Hepatocyte (in vitro differentiated cells): ENCODE data around the gene ADGRD1. TPM values are rescaled to one million over a fixed set of nuclear protein-coding genes. Genes with fewer than 3 reads are reported as not detected.

Experiments used
- DNase-seq: peaks from one replicate; pipeline ENCODE4 v3.0.0-alpha.2; 2016; ENCODE audit warnings: low spot score
- H2AFZ ChIP-seq: fragments of 200-600 bp; sonication (generic); 2 replicates; pipeline ENCODE4 v1.6.0; 2016; ENCODE audit warnings: antibody characterized with exemption, mild to moderate bottlenecking
- H3K27ac ChIP-seq: fragments of 200-600 bp; sonication (generic); 2 replicates; pipeline ENCODE4 v1.5.1; 2016; ENCODE audit warnings: mild to moderate bottlenecking
- H3K27me3 ChIP-seq: fragments of 200-600 bp; sonication (generic); 2 replicates; pipeline ENCODE4 v1.6.1; 2016
- H3K36me3 ChIP-seq: fragments of 200-600 bp; sonication (generic); replicated peaks from 2 replicates; pipeline ENCODE4 v1.5.1; 2016; ENCODE audit warnings: low read depth; ENCODE audit not compliant: insufficient read depth
- H3K4me1 ChIP-seq: fragments of 200-600 bp; sonication (generic); 2 replicates; pipeline ENCODE4 v1.5.1; 2016; ENCODE audit warnings: mild to moderate bottlenecking, moderate library complexity; ENCODE audit not compliant: insufficient read depth
- H3K4me2 ChIP-seq: fragments of 200-600 bp; sonication (generic); 2 replicates; pipeline ENCODE4 v1.6.0; 2016
- H3K4me3 ChIP-seq: fragments of 200-600 bp; sonication (generic); 2 replicates; pipeline ENCODE4 v1.5.1; 2016; ENCODE audit warnings: mild to moderate bottlenecking
- H3K79me2 ChIP-seq: fragments of 200-600 bp; sonication (generic); 2 replicates; pipeline ENCODE4 v1.6.0; 2017; ENCODE audit warnings: mild to moderate bottlenecking
- H3K9me2 ChIP-seq: fragments of 200-600 bp; sonication (generic); replicated peaks from 2 replicates; pipeline ENCODE4 v1.6.0; 2017; ENCODE audit warnings: mild to moderate bottlenecking; ENCODE audit not compliant: insufficient read depth
- H3K9me3 ChIP-seq: fragments of 200-600 bp; sonication (generic); 2 replicates; pipeline ENCODE4 v1.5.1; 2016; ENCODE audit warnings: low read depth, mild to moderate bottlenecking
- H4K20me1 ChIP-seq: fragments of 200-600 bp; sonication (generic); 2 replicates; pipeline ENCODE4 v1.6.0; 2016; ENCODE audit warnings: mild to moderate bottlenecking; ENCODE audit not compliant: insufficient read depth, poor library complexity, severe bottlenecking
- EZH2 ChIP-seq: fragments of 200-600 bp; sonication (generic); IDR thresholded peaks from 2 replicates; pipeline ENCODE4 v1.6.1; 2016; ENCODE audit warnings: antibody characterized with exemption, mild to moderate bottlenecking, borderline replicate concordance
- EZH2phosphoT487 ChIP-seq: fragments of 200-600 bp; sonication (generic); IDR thresholded peaks from one replicate; pipeline ENCODE4 v1.6.1; 2018; ENCODE audit warnings: antibody characterized with exemption, mild to moderate bottlenecking, low read depth, moderate library complexity; ENCODE audit not compliant: unreplicated experiment, severe bottlenecking
- WGBS: methylation state at CpG from one replicate; pipeline ENCODE4 v1.1.6; 2016; ENCODE audit warnings: low lambda C conversion rate; ENCODE audit errors: missing lambda C conversion rate; 5-methylcytosine and 5-hydroxymethylcytosine counted together
- polyA plus RNA-seq: library from polyadenylated mRNA; unstranded; fragments of >200 nt; fragmentation: Nextera tagmentation; extraction: Ambion mirVana; gene quantifications from 2 replicates; pipeline ENCODE4 v1.2.1, GENCODE V29; 2016
- total RNA-seq: library from RNA; depleted of rRNA; stranded (reverse); fragments of >200 nt; gene quantifications from 2 replicates; pipeline ENCODE4 v1.2.3, GENCODE V29; 2014
- TF ChIP-seq, protein P1 (sequence below): fragments of 200-600 bp; sonication (generic); IDR thresholded peaks from 2 replicates; pipeline ENCODE4 v1.5.1; 2016; ENCODE audit warnings: antibody characterized with exemption, mild to moderate bottlenecking; ENCODE audit not compliant: poor library complexity

ADGRD1 gene
- total and polyA plus RNA-seq, 2 experiments from 2014 or later = 18.1 to 18.5 TPM

DNA sequence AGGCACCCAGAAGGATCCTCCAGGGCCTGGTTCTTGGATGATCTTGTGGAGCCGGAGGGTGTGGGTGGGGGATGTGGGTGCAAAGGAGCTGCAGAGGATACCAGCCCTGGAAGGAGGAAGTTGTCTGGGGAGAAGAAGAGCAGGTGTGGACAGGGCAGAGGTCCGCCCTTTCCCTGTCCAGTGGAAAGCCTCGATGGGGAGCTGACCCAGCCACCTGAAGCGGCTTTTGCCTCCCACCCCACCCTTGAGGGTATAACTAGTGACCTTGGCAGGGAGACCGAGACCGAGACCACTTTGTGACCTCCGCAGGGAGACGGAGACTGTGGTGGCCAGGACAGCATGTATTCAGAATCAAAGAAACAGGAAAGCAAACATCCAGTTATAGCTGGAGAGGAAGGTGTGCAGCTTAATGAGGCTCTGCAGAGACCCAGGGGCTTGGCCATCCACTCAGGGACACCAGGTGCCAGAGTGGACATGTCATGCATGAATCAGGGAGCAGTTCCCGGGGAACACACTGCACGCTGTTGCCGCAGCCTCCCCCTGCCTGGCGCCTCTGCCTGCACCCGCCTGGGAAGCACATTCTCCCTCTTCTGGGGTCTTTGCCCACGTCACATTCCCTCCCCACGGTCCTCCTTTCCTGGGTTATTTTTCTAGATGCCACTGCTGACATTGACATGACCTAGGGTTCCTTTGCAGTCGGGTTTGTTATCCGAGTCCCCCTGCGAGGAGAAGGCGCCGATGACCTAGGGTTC, 87.7 kb downstream of the ADGRD1 start:
- Histone ChIP-seq H3K36me3 (no peaks in the 10 kb centered on the region), H3K4me2 (no peak overlapping the region), H3K27me3 (no peaks in the 10 kb centered on the region), H3K79me2 (no peaks in the 10 kb centered on the region), H3K4me3 (no peak overlapping the region), H3K9me3 (no peaks in the 10 kb centered on the region), H2AFZ (no peak overlapping the region), H3K27ac (no peak overlapping the region), H3K9me2 (no peaks in the 10 kb centered on the region), H4K20me1 (no peaks in the 10 kb centered on the region), H3K4me1 (no peaks in the 10 kb centered on the region)
- 91% methylated on average over 20 of the region's 20 CpGs for WGBS
- no peak for DNase-seq
- TF ChIP-seq EZH2 = no peak
- TF ChIP-seq EZH2phosphoT487 = no peak
- TF ChIP-seq, protein P1, sequence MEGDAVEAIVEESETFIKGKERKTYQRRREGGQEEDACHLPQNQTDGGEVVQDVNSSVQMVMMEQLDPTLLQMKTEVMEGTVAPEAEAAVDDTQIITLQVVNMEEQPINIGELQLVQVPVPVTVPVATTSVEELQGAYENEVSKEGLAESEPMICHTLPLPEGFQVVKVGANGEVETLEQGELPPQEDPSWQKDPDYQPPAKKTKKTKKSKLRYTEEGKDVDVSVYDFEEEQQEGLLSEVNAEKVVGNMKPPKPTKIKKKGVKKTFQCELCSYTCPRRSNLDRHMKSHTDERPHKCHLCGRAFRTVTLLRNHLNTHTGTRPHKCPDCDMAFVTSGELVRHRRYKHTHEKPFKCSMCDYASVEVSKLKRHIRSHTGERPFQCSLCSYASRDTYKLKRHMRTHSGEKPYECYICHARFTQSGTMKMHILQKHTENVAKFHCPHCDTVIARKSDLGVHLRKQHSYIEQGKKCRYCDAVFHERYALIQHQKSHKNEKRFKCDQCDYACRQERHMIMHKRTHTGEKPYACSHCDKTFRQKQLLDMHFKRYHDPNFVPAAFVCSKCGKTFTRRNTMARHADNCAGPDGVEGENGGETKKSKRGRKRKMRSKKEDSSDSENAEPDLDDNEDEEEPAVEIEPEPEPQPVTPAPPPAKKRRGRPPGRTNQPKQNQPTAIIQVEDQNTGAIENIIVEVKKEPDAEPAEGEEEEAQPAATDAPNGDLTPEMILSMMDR = no peak

- no peaks in the 10 kb centered on the region for H3K36me3 ChIP-seq
- no peaks in the 10 kb centered on the region for H4K20me1 ChIP-seq
- H3K27ac ChIP-seq = no peak overlapping the region
- no peaks in the 10 kb centered on the region for H3K9me2 ChIP-seq
- H3K9me3 ChIP-seq = no peaks in the 10 kb centered on the region
- H3K27me3 ChIP-seq = no peaks in the 10 kb centered on the region
- H3K4me3 ChIP-seq = no peak overlapping the region
- no peaks in the 10 kb centered on the region for H3K79me2 ChIP-seq
- 87% methylated on average over 29 of the region's 29 CpGs for WGBS
- no peak overlapping the region for H3K4me2 ChIP-seq
- TF ChIP-seq, protein P1 = no peak
- TF ChIP-seq EZH2 = no peak
- no peak for TF ChIP-seq EZH2phosphoT487
- no peak overlapping the region for H2AFZ ChIP-seq
- no peaks in the 10 kb centered on the region for H3K4me1 ChIP-seq
- no peak for DNase-seq
Observed at GRCh38 chr12:131041968-131042833, 88.5 kb downstream of the ADGRD1 start.

- Histone ChIP-seq H3K79me2 (no peaks in the 10 kb centered on the region), H3K9me2 (no peaks in the 10 kb centered on the region), H3K4me2 (no peak overlapping the region), H4K20me1 (no peaks in the 10 kb centered on the region), H3K4me3 (no peak overlapping the region), H3K36me3 (no peaks in the 10 kb centered on the region), H3K9me3 (no peaks in the 10 kb centered on the region), H3K4me1 (no peaks in the 10 kb centered on the region), H3K27ac (no peak overlapping the region), H3K27me3 (no peaks in the 10 kb centered on the region), H2AFZ (no peak overlapping the region)
- 88% methylated on average over 14 of the region's 14 CpGs for WGBS
- DNase-seq = no peak
- TF ChIP-seq, protein P1 = no peak
- TF ChIP-seq EZH2 = no peak
- TF ChIP-seq EZH2phosphoT487 = no peak
Observed at GRCh38 chr12:131042834-131043245, 89.1 kb downstream of the ADGRD1 start.
